Smooth muscle cell (in vitro differentiated cells): ENCODE results near the gene CLN5. TPM values are rescaled to one million over a fixed set of nuclear protein-coding genes. Genes with fewer than 3 reads are reported as not detected.

Experiments used
- DNase-seq: peaks from one replicate; lab custom pipeline; 2025; ENCODE audit not compliant: unreplicated experiment; lab: John Stamatoyannopoulos, UW
- H2AFZ ChIP-seq: fragments of 200-600 bp; sonication (generic); 2 replicates; pipeline ENCODE4 v1.6.0; 2016; ENCODE audit warnings: antibody characterized with exemption, low read depth, mild to moderate bottlenecking
- H3F3A ChIP-seq: fragments of 200-600 bp; sonication (generic); 2 replicates; pipeline ENCODE4 v1.6.0; 2017; ENCODE audit warnings: antibody characterized with exemption, low read depth
- H3K27ac ChIP-seq: fragments of 200-600 bp; sonication (generic); 2 replicates; pipeline ENCODE4 v1.5.1; 2016; ENCODE audit warnings: low read depth, mild to moderate bottlenecking
- H3K27me3 ChIP-seq: fragments of 200-600 bp; sonication (generic); 2 replicates; pipeline ENCODE4 v1.6.1; 2016; ENCODE audit warnings: low read depth, mild to moderate bottlenecking
- H3K36me3 ChIP-seq: fragments of 200-600 bp; sonication (generic); 2 replicates; pipeline ENCODE4 v1.5.1; 2016; ENCODE audit warnings: low read depth
- H3K4me1 ChIP-seq: fragments of 200-600 bp; sonication (generic); 2 replicates; pipeline ENCODE4 v1.5.1; 2016; ENCODE audit warnings: low read depth
- H3K4me2 ChIP-seq: fragments of 200-600 bp; sonication (generic); 2 replicates; pipeline ENCODE4 v1.6.0; 2016; ENCODE audit warnings: mild to moderate bottlenecking
- H3K4me3 ChIP-seq: fragments of 200-600 bp; sonication (generic); 2 replicates; pipeline ENCODE4 v1.5.1; 2016; ENCODE audit warnings: mild to moderate bottlenecking
- H3K79me2 ChIP-seq: fragments of 200-600 bp; sonication (generic); 2 replicates; pipeline ENCODE4 v1.6.0; 2016; ENCODE audit warnings: low read depth, mild to moderate bottlenecking
- H3K9ac ChIP-seq: fragments of 200-600 bp; sonication (generic); 2 replicates; pipeline ENCODE4 v1.6.0; 2016; ENCODE audit warnings: low read depth
- H3K9me3 ChIP-seq: fragments of 200-600 bp; sonication (generic); replicated peaks from 2 replicates; pipeline ENCODE4 v1.5.1; 2016; ENCODE audit warnings: low read depth
- H4K20me1 ChIP-seq: fragments of 200-600 bp; sonication (generic); 2 replicates; pipeline ENCODE4 v1.6.0; 2016; ENCODE audit warnings: low read depth
- WGBS: methylation state at CpG from one replicate; pipeline ENCODE4 v1.1.7; 2016; ENCODE audit warnings: low lambda C conversion rate; 5-methylcytosine and 5-hydroxymethylcytosine counted together
- polyA plus RNA-seq: library from polyadenylated mRNA; unstranded; fragments of >200 nt; fragmentation: Nextera tagmentation; extraction: Ambion mirVana; gene quantifications from 2 replicates; pipeline ENCODE4 v1.2.1, GENCODE V29; 2016
- total RNA-seq: library from RNA; depleted of rRNA; stranded (reverse); fragments of >200 nt; gene quantifications from 2 replicates; pipeline ENCODE4 v1.2.3, GENCODE V29; 2014
- TF ChIP-seq, protein P1 (sequence below): fragments of 200-600 bp; sonication (generic); IDR thresholded peaks from 2 replicates; pipeline ENCODE4 v1.5.1; 2017; ENCODE audit warnings: borderline replicate concordance, mild to moderate bottlenecking, antibody characterized with exemption; ENCODE audit not compliant: insufficient read depth, poor library complexity, severe bottlenecking

Gene CLN5
- total RNA-seq (28.3 and 33.5 TPM in 2 replicates), polyA plus RNA-seq (17.9 and 18.2 TPM in 2 replicates)

DNA sequence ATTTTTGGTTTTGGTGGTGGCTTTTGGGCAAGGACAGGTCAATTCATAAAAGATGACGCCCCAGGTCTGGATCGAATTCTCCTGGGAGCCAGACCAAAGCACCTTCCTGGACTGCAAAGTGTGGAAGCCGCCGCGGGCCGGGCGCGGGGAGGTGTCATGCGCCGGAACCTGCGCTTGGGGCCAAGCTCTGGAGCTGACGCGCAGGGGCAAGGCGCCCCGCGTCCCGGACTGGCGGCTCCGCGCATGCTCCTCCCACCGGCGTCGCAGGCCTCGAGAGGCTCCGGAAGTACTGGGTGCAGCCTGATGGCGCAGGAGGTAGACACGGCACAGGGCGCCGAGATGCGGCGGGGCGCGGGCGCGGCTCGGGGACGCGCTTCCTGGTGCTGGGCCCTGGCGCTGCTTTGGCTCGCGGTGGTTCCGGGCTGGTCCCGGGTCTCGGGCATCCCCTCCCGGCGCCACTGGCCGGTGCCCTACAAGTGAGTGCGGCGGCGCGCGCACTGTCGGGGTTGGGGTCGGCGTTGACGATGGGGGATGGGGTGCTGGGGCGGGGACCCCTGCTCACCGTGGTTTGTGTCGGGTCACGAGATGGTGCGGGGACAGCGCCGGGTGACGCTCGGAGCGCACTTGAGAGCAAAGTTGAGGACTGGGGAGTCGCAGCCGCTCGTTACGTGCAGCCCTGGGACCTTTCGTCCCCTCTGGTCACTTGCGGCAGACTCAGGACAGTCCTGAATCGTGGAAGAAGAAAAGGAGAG lies at the start of gene CLN5:
Gene CLN5, plus strand, starts transcription at position 286 of the 752 bp plus-strand sequence. Its CDS starts 18 bp downstream, at position 304.
- Histone ChIP-seq H2AFZ (peak within 1 kb of the TSS; percentile 86), H3K4me2 (peak within 1 kb of the TSS; percentile 83), H3K9me3 (no peaks in the 10 kb centered on the region), H3K27me3 (peaks cover 3% of the 10 kb centered on the region), H3K27ac (peak within 1 kb of the TSS; percentile 45), H3K4me1 (peaks cover 9% of the 10 kb centered on the region), H3K4me3 (peak within 1 kb of the TSS; percentile 80), H3K9ac (peak within 1 kb of the TSS; percentile 89), H4K20me1 (no peaks in the 10 kb centered on the region), H3F3A (no peaks in the 10 kb centered on the region), H3K36me3 (no peaks in the 10 kb centered on the region), H3K79me2 (peaks cover 21% of the 10 kb centered on the region)
- peak; percentile 65 for DNase-seq
- WGBS: 1% methylated on average over 73 of the region's 73 CpGs
- TF ChIP-seq, protein P1, sequence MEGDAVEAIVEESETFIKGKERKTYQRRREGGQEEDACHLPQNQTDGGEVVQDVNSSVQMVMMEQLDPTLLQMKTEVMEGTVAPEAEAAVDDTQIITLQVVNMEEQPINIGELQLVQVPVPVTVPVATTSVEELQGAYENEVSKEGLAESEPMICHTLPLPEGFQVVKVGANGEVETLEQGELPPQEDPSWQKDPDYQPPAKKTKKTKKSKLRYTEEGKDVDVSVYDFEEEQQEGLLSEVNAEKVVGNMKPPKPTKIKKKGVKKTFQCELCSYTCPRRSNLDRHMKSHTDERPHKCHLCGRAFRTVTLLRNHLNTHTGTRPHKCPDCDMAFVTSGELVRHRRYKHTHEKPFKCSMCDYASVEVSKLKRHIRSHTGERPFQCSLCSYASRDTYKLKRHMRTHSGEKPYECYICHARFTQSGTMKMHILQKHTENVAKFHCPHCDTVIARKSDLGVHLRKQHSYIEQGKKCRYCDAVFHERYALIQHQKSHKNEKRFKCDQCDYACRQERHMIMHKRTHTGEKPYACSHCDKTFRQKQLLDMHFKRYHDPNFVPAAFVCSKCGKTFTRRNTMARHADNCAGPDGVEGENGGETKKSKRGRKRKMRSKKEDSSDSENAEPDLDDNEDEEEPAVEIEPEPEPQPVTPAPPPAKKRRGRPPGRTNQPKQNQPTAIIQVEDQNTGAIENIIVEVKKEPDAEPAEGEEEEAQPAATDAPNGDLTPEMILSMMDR: no peak

DNA sequence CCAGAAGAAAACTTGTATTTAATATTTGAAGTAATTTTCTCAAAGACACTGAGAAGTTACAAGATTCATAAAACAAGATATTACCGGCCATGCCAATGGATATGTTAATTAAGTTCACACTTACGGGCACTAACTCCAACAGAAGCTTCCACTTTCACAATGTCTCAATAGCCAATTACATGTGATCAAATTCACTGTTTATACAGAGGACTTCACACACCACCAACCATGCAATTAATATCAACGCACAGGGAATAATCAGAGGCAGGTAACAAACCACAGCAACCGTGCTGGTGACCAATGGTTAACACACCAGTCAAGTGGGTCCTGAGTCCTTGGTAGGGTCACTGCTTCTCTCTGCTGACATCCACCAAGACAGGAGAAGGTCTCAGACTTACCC lies 49.5 kb upstream of the CLN5 start:
- Histone ChIP-seq H3K36me3 (no peaks in the 10 kb centered on the region), H2AFZ (no peak overlapping the region), H3K79me2 (no peaks in the 10 kb centered on the region), H3K27ac (no peak overlapping the region), H3F3A (no peaks in the 10 kb centered on the region), H3K4me3 (no peak overlapping the region), H4K20me1 (no peaks in the 10 kb centered on the region), H3K4me1 (no peaks in the 10 kb centered on the region), H3K27me3 (no peaks in the 10 kb centered on the region), H3K4me2 (no peak overlapping the region), H3K9ac (no peak overlapping the region), H3K9me3 (no peaks in the 10 kb centered on the region)
- TF ChIP-seq, protein P1: no peak
- 96% methylated on average over 4 of the region's 4 CpGs for WGBS
- DNase-seq: no peak

DNA sequence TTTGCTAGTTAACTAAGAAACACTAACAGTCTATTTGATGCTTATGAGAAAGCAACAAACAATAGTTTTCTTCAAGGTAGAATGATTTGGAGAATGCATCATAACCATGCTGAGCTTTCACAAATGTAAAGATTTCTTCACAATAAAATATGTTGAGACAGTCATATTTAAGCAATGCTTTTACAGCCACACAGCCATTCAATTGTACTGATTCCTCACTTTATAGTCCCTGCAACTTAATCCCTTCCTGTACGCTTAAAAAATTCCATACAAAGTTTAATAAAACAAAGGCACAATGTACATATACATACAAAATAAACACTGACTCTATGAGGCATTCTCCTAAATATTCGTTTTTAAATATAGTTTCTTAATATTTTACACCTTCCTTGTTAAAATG lies 48.2 kb upstream of the CLN5 start:
- H2AFZ ChIP-seq: no peak overlapping the region
- WGBS: 56% methylated on average over 2 of the region's 2 CpGs
- H3K4me1 ChIP-seq: no peaks in the 10 kb centered on the region
- no peak overlapping the region for H3K27ac ChIP-seq
- H3K9ac ChIP-seq: no peak overlapping the region
- no peaks in the 10 kb centered on the region for H3K36me3 ChIP-seq
- DNase-seq: no peak
- no peaks in the 10 kb centered on the region for H4K20me1 ChIP-seq
- no peak overlapping the region for H3K4me3 ChIP-seq
- H3K27me3 ChIP-seq: no peaks in the 10 kb centered on the region
- H3K79me2 ChIP-seq: no peaks in the 10 kb centered on the region
- no peak overlapping the region for H3K4me2 ChIP-seq
- TF ChIP-seq, protein P1: no peak
- no peaks in the 10 kb centered on the region for H3F3A ChIP-seq
- no peaks in the 10 kb centered on the region for H3K9me3 ChIP-seq

DNA sequence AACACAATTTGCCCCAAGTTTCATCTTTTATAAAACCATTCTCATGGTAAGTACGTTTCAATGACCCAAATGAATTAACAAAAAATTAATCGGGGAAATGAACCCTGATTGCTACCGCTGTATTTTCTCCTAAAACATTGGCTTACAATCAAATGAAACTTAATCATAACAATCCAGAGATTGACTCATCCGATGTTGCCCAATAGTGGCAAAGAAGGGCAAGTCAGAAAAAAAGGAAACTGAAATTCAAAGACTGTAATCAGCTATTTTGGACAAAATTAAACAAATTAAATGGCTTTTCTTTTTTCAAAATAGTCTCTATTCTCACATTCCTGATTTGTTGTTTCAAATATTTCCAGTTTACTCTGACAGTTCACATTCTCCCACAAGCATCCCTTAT lies 47.4 kb upstream of the CLN5 start:
- H3K9me3 ChIP-seq: no peaks in the 10 kb centered on the region
- no peak overlapping the region for H3K27ac ChIP-seq
- DNase-seq: no peak
- H3K4me1 ChIP-seq: no peaks in the 10 kb centered on the region
- 85% methylated on average over 4 of the region's 4 CpGs for WGBS
- H3K79me2 ChIP-seq: no peaks in the 10 kb centered on the region
- no peaks in the 10 kb centered on the region for H3K36me3 ChIP-seq
- no peaks in the 10 kb centered on the region for H3K27me3 ChIP-seq
- H4K20me1 ChIP-seq: no peaks in the 10 kb centered on the region
- no peak overlapping the region for H3K4me2 ChIP-seq
- H3K4me3 ChIP-seq: no peak overlapping the region
- no peaks in the 10 kb centered on the region for H3F3A ChIP-seq
- H2AFZ ChIP-seq: no peak overlapping the region
- TF ChIP-seq, protein P1: no peak
- H3K9ac ChIP-seq: no peak overlapping the region
